Natural killer cell (primary cell): ENCODE measurements around the gene INPP5D. TPM values are rescaled to one million over a fixed set of nuclear protein-coding genes. Genes with fewer than 3 reads are reported as not detected.

ENCODE experiments used
- ATAC-seq, 3 donors: fragments of 150-1000 bp in 2 of 3; fragments of 200-7000 bp in 1 of 3; cut with Tn5 transposase; 1 replicate in 1 of 3; 2 replicates in 2 of 3; pipeline ENCODE4 v1.10.0; 2021; ENCODE audit warnings: mild to moderate bottlenecking in 2 of 3, moderate library complexity in 2 of 3
- DNase-seq, 2 donors: peaks; one replicate each; pipeline versions ENCODE4 v3.0.0 to v3.0.0-alpha.2; 2013 to 2021; ENCODE audit warnings: mixed read lengths in 1 of 2
- H3K27ac ChIP-seq: one replicate; pipeline ENCODE4 v1.5.1; 2013; ENCODE audit warnings: mild to moderate bottlenecking, low read length
- H3K27me3 ChIP-seq: one replicate; pipeline ENCODE4 v1.6.1; 2013; ENCODE audit warnings: low read length; ENCODE audit not compliant: control insufficient read depth, insufficient read depth
- H3K36me3 ChIP-seq: one replicate; pipeline ENCODE4 v1.6.1; 2013; ENCODE audit warnings: low read length; ENCODE audit not compliant: control insufficient read depth, insufficient read depth
- H3K4me1 ChIP-seq: one replicate; pipeline ENCODE4 v1.6.1; 2013; ENCODE audit warnings: low read length; ENCODE audit not compliant: control insufficient read depth, insufficient read depth
- H3K4me3 ChIP-seq: one replicate; pipeline ENCODE4 v1.5.1; 2013; ENCODE audit warnings: low read length
- H3K9me3 ChIP-seq: one replicate; pipeline ENCODE4 v1.6.1; 2013; ENCODE audit warnings: low read length; ENCODE audit not compliant: control insufficient read depth, insufficient read depth
- H3K27ac Mint-ChIP-seq, 2 donors: one replicate each; pipeline ENCODE4 v1.8.0; 2022; ENCODE audit warnings: mild to moderate bottlenecking in 2 of 2, mixed read lengths in 2 of 2, moderate library complexity in 1 of 2
- H3K27me3 Mint-ChIP-seq, 2 donors: one replicate each; pipeline ENCODE4 v1.8.0; 2022; ENCODE audit warnings: low read depth in 2 of 2, mixed read lengths in 2 of 2
- H3K36me3 Mint-ChIP-seq: one replicate; pipeline ENCODE4 v1.8.0; 2022; ENCODE audit warnings: mixed read lengths
- H3K4me1 Mint-ChIP-seq, 2 donors: one replicate each; pipeline ENCODE4 v1.8.0; 2022; ENCODE audit warnings: mixed read lengths in 2 of 2
- H3K4me3 Mint-ChIP-seq: one replicate; pipeline ENCODE4 v1.8.0; 2022; ENCODE audit warnings: mild to moderate bottlenecking, moderate library complexity, mixed read lengths
- H3K9me3 Mint-ChIP-seq, 2 donors: one replicate each; pipeline ENCODE4 v1.8.0; 2022; ENCODE audit warnings: mixed read lengths in 2 of 2
- CTCF ChIP-seq: fragments of 200-600 bp; IDR thresholded peaks from one replicate; pipeline ENCODE4 v1.8.0; 2022; ENCODE audit warnings: antibody characterized with exemption
- WGBS: methylation state at CpG from one replicate; pipeline ENCODE4 v1.1.7; 2013; ENCODE audit warnings: missing lambda C conversion rate; ENCODE audit not compliant: insufficient coverage; 5-methylcytosine and 5-hydroxymethylcytosine counted together
- intact Hi-C: fragments of 100-400 bp; cut with micrococcal nuclease; formaldehyde crosslinking; loops from one replicate; pipeline ENCODE4 v1.14.2; 2022
- total RNA-seq, 4 donors: library from RNA; stranded (reverse); fragments of 120-200 nt in 1 of 4; gene quantifications; one replicate each; pipeline versions ENCODE4 v1.2.3 to v1.2.4, GENCODE V29; 2013 to 2022

Gene INPP5D
- total RNA-seq, 3 donors from 2014 or later (not counting 1 experiment from before 2014, with no cell fraction given), result 385 to 498 (median 497) TPM

- Mint-ChIP-seq H3K4me3 (peak overlapping the region; percentile 11), H3K9me3 (no peaks in the 10 kb centered on the region), H3K4me1 (peaks cover 72 to 75% of the 10 kb centered on the region in 2 donors), H3K27me3 (no peaks in the 10 kb centered on the region), H3K27ac (no peak overlapping the region), H3K36me3 (no peaks in the 10 kb centered on the region)
- ATAC-seq, result no peak
- Histone ChIP-seq H3K4me1 (peaks cover 92% of the 10 kb centered on the region), H3K27me3 (no peaks in the 10 kb centered on the region), H3K27ac (peak overlapping the region; percentile 85), H3K4me3 (no peak overlapping the region), H3K36me3 (peaks cover 34% of the 10 kb centered on the region), H3K9me3 (no peaks in the 10 kb centered on the region)
- DNase-seq, result peak in 1 of 2 donors; percentile 56
- intact Hi-C loops, result loop anchor here (5.0 to 10.0 kb wide), 2 partner anchors 32 to 305 kb away; no protein-coding TSS in a partner anchor
- no peak for TF ChIP-seq CTCF
- 59% methylated on average over 20 of the region's 20 CpGs for WGBS
These were observed 20.1 kb downstream of the INPP5D start for GRCh38 chr2:233079953-233080835.

GRCh38 chr2:233080836-233081229 lies 20.7 kb downstream of the INPP5D start:
- Mint-ChIP-seq H3K9me3 (no peaks in the 10 kb centered on the region), H3K27ac (no peak overlapping the region), H3K27me3 (no peaks in the 10 kb centered on the region), H3K36me3 (no peaks in the 10 kb centered on the region), H3K4me3 (peak overlapping the region; percentile 83), H3K4me1 (peaks cover 78 to 82% of the 10 kb centered on the region in 2 donors)
- no peak for TF ChIP-seq CTCF
- intact Hi-C loops, result loop anchor here (10.0 kb wide), 1 partner anchor 304 kb away; no protein-coding TSS in a partner anchor
- Histone ChIP-seq H3K4me1 (peaks cover 92% of the 10 kb centered on the region), H3K9me3 (no peaks in the 10 kb centered on the region), H3K27ac (peak overlapping the region; percentile 85), H3K36me3 (peaks cover 34% of the 10 kb centered on the region), H3K27me3 (no peaks in the 10 kb centered on the region), H3K4me3 (no peak overlapping the region)
- 82% methylated on average over 11 of the region's 11 CpGs for WGBS
- DNase-seq (no peak), ATAC-seq (no peak)

- H3K27me3 Mint-ChIP-seq, result no peaks in the 10 kb centered on the region
- H3K36me3 Mint-ChIP-seq, result no peaks in the 10 kb centered on the region
- Histone ChIP-seq H3K27ac (peak overlapping the region; percentile 85), H3K4me1 (peaks cover 92% of the 10 kb centered on the region), H3K36me3 (peaks cover 34% of the 10 kb centered on the region), H3K27me3 (no peaks in the 10 kb centered on the region), H3K4me3 (no peak overlapping the region), H3K9me3 (no peaks in the 10 kb centered on the region)
- peaks cover 83 to 86% of the 10 kb centered on the region in 2 donors for H3K4me1 Mint-ChIP-seq
- DNase-seq (peak in 1 of 2 donors; percentile 72), ATAC-seq (peak; percentile 9 to 28 (median 11))
- H3K4me3 Mint-ChIP-seq, result peak overlapping the region; percentile 83
- intact Hi-C loops, result loop anchor here (10.0 kb wide), 1 partner anchor 304 kb away; no protein-coding TSS in a partner anchor
- TF ChIP-seq CTCF, result no peak
- no peaks in the 10 kb centered on the region for H3K9me3 Mint-ChIP-seq
- WGBS, result 6% methylated on average over 9 of the region's 9 CpGs
- no peak overlapping the region for H3K27ac Mint-ChIP-seq
These were observed 21.1 kb downstream of the INPP5D start for GRCh38 chr2:233081232-233081730.
